Gastrocnemius medialis (tissue), 4 donors: Measurements from ENCODE around the gene BANK1. TPM values are rescaled to one million over a fixed set of nuclear protein-coding genes. Genes with fewer than 3 reads are reported as not detected.

ENCODE experiments used
- ATAC-seq, 2 donors: fragments of 150-250 bp; one replicate each; pipeline ENCODE4 v1.9.1; 2016
- DNase-seq, 2 donors: peaks; one replicate each; pipeline ENCODE4 v3.0.0-alpha.2; 2019
- H3K27ac ChIP-seq, 4 donors: fragments of 200-600 bp; sonication (generic); 1 replicate in 1 of 4; 2 replicates in 3 of 4; pipeline ENCODE4 v1.5.1; 2016 to 2018; ENCODE audit warnings: mild to moderate bottlenecking in 2 of 4, moderate library complexity in 1 of 4
- H3K27me3 ChIP-seq, 3 donors: fragments of 200-600 bp; sonication (generic) in 2 of 3; 1 replicate in 1 of 3; 2 replicates in 2 of 3; pipeline versions ENCODE4 v1.5.1 to v1.6.0; 2016 to 2019; ENCODE audit warnings: mild to moderate bottlenecking in 1 of 3, moderate library complexity in 1 of 3
- H3K36me3 ChIP-seq, 2 donors: fragments of 200-600 bp; sonication (generic) in 1 of 2; one replicate each; pipeline ENCODE4 v1.5.1; 2017 to 2018
- H3K4me1 ChIP-seq, 2 donors: fragments of 200-600 bp; sonication (generic) in 1 of 2; one replicate each; pipeline ENCODE4 v1.5.1; 2016 to 2017; ENCODE audit warnings: mild to moderate bottlenecking in 2 of 2
- H3K4me3 ChIP-seq, 4 donors: fragments of 200-600 bp; sonication (generic) in 3 of 4; 1 replicate in 1 of 4; 2 replicates in 3 of 4; pipeline ENCODE4 v1.5.1; 2016 to 2019; ENCODE audit warnings: mild to moderate bottlenecking in 2 of 4
- H3K9me3 ChIP-seq, 3 donors: fragments of 200-600 bp; sonication (generic) in 2 of 3; 1 replicate in 1 of 3; 2 replicates in 2 of 3; pipeline ENCODE4 v1.5.1; 2016 to 2019
- CTCF ChIP-seq, 5 experiments: fragments of 450-650 bp in 3 of 5; fragments of 200-600 bp in 2 of 5; sonication (generic) in 2 of 5; IDR thresholded peaks in 4 of 5; conservative IDR thresholded peaks in 1 of 5; 1 replicate in 4 of 5; 2 replicates in 1 of 5; pipeline ENCODE4 v1.5.1; 2016 to 2019; ENCODE audit warnings: antibody characterized with exemption in 5 of 5, mild to moderate bottlenecking in 3 of 5, moderate library complexity in 3 of 5
- POLR2A ChIP-seq, 2 donors: fragments of 450-650 bp; IDR thresholded peaks; one replicate each; pipeline ENCODE4 v1.6.1; 2017; ENCODE audit warnings: antibody characterized with exemption in 2 of 2, mild to moderate bottlenecking in 2 of 2, moderate library complexity in 2 of 2
- in situ Hi-C, 4 donors: fragments of 200-750 bp; cut with MboI; loops; one replicate each; pipeline versions ENCODE4 v1.15.0 to v1.8.0; 2017; ENCODE audit warnings: low sequenced_read_pairs in 4 of 4
- intact Hi-C: fragments of 100-400 bp; cut with DNase I; formaldehyde crosslinking; loops from one replicate; pipeline ENCODE4 v1.15.1; 2023; ENCODE audit warnings: low total_unique reads
- total RNA-seq, 4 donors: library from RNA; depleted of rRNA; stranded (reverse); fragments of >200 nt; gene quantifications; one replicate each; pipeline versions ENCODE4 v1.1.0 to v1.2.3, GENCODE V29; 2016

The BANK1 gene
- total RNA-seq, 4 donors from 2014 or later: 0.10 to 0.91 (median 0.26) TPM

GRCh38 chr4:101864660-101865059, 74.1 kb downstream of the BANK1 start:
- Histone ChIP-seq H3K27ac (no peak overlapping the region), H3K4me1 (no peaks in the 10 kb centered on the region), H3K36me3 (no peaks in the 10 kb centered on the region), H3K9me3 (no peaks in the 10 kb centered on the region), H3K4me3 (no peak overlapping the region), H3K27me3 (no peaks in the 10 kb centered on the region)
- no peak for ATAC-seq
- DNase-seq: no peak
- in situ Hi-C loops: no loop called here
- TF ChIP-seq CTCF (IDR thresholded peaks at IDR 0.05 in 4 of 5, conservative IDR thresholded peaks at IDR 0.05 in 1 of 5) (no peak), POLR2A (IDR thresholded peaks at IDR 0.05) (no peak)
- intact Hi-C loops: no loop called here

GRCh38 chr4:101865501-101866062, 75.1 kb downstream of the BANK1 start:
- H3K4me3 ChIP-seq: no peak overlapping the region
- DNase-seq (no peak), ATAC-seq (no peak)
- H3K9me3 ChIP-seq: no peaks in the 10 kb centered on the region
- H3K4me1 ChIP-seq: no peaks in the 10 kb centered on the region
- intact Hi-C loops: no loop called here
- TF ChIP-seq CTCF (IDR thresholded peaks at IDR 0.05 in 4 of 5, conservative IDR thresholded peaks at IDR 0.05 in 1 of 5): no peak
- no peak for TF ChIP-seq POLR2A (IDR thresholded peaks at IDR 0.05)
- H3K27me3 ChIP-seq: no peaks in the 10 kb centered on the region
- H3K36me3 ChIP-seq: no peaks in the 10 kb centered on the region
- no peak overlapping the region for H3K27ac ChIP-seq
- in situ Hi-C loops: no loop called here

GRCh38 chr4:101870874-101871273, 80.3 kb downstream of the BANK1 start:
- TF ChIP-seq POLR2A (IDR thresholded peaks at IDR 0.05) (no peak), CTCF (IDR thresholded peaks at IDR 0.05 in 4 of 5, conservative IDR thresholded peaks at IDR 0.05 in 1 of 5) (no peak)
- ATAC-seq: no peak
- Histone ChIP-seq H3K4me1 (no peaks in the 10 kb centered on the region), H3K27ac (no peak overlapping the region), H3K36me3 (no peaks in the 10 kb centered on the region), H3K9me3 (no peaks in the 10 kb centered on the region), H3K4me3 (no peak overlapping the region), H3K27me3 (no peaks in the 10 kb centered on the region)
- intact Hi-C loops: no loop called here
- no peak for DNase-seq
- in situ Hi-C loops: no loop called here

GRCh38 chr4:101871962-101872676, 81.6 kb downstream of the BANK1 start:
- H3K4me1 ChIP-seq: no peaks in the 10 kb centered on the region
- no peak overlapping the region for H3K4me3 ChIP-seq
- no peak overlapping the region for H3K27ac ChIP-seq
- H3K36me3 ChIP-seq: no peaks in the 10 kb centered on the region
- no peaks in the 10 kb centered on the region for H3K9me3 ChIP-seq
- in situ Hi-C loops (no loop called here), intact Hi-C loops (no loop called here)
- no peak for DNase-seq
- ATAC-seq: no peak
- TF ChIP-seq POLR2A (IDR thresholded peaks at IDR 0.05): no peak
- no peak for TF ChIP-seq CTCF (IDR thresholded peaks at IDR 0.05 in 4 of 5, conservative IDR thresholded peaks at IDR 0.05 in 1 of 5)
- H3K27me3 ChIP-seq: no peaks in the 10 kb centered on the region
